OCI-LY3 (cell line): ENCODE data around the gene PAX5.

Experiments
- CTCF ChIP-seq: fragments of 200-600, 300-600 bp; sonication (generic); IDR thresholded peaks from 2 replicates; pipeline ENCODE4 v1.5.1; 2014; ENCODE audit warnings: antibody characterized with exemption, low read length, low read depth
- EZH2phosphoT487 ChIP-seq: fragments of 200-600 bp; shearing (Covaris generic); IDR thresholded peaks from 2 replicates; pipeline ENCODE4 v1.6.1; 2018; ENCODE audit warnings: antibody characterized with exemption, mixed run types, low read depth

GRCh38 chr9:36942891-36943290, 91.2 kb downstream of the PAX5 start:
- no peak for TF ChIP-seq CTCF
- no peak for TF ChIP-seq EZH2phosphoT487
